Stomach (tissue), 9 donors: ENCODE results near the gene RALY. TPM values are rescaled to one million over a fixed set of nuclear protein-coding genes. Genes with fewer than 3 reads are reported as not detected.

Experiments
- DNase-seq, 2 donors: peaks; one replicate each; pipeline versions ENCODE4 v3.0.0 to v3.0.0-alpha.2; 2013 to 2019
- H3K27ac ChIP-seq, 5 donors: fragments of 200-600 bp in 4 of 5; sonication (generic) in 4 of 5; one replicate each; pipeline ENCODE4 v1.5.1; 2013 to 2019; ENCODE audit warnings: mild to moderate bottlenecking in 1 of 5, moderate library complexity in 1 of 5
- H3K27me3 ChIP-seq, 3 donors: fragments of 200-600 bp; sonication (generic); one replicate each; pipeline ENCODE4 v1.5.1; 2017 to 2019; ENCODE audit warnings: mixed run types in 1 of 3
- H3K36me3 ChIP-seq, 4 donors: fragments of 200-600 bp; sonication (generic); 1 replicate in 3 of 4; 2 replicates in 1 of 4; pipeline ENCODE4 v1.5.1; 2016 to 2019
- H3K4me1 ChIP-seq, 4 donors: fragments of 200-600 bp; sonication (generic); one replicate each; pipeline ENCODE4 v1.5.1; 2016 to 2019
- H3K4me3 ChIP-seq, 4 donors: fragments of 200-600 bp; sonication (generic) in 3 of 4; one replicate each; pipeline ENCODE4 v1.5.1; 2016 to 2019; ENCODE audit warnings: mild to moderate bottlenecking in 1 of 4
- H3K9me3 ChIP-seq, 4 donors: fragments of 200-600 bp; sonication (generic); one replicate each; pipeline ENCODE4 v1.5.1; 2016 to 2019
- CTCF ChIP-seq, 7 experiments: fragments of 450-650 bp in 4 of 7; fragments of 200-600 bp in 3 of 7; sonication (generic) in 3 of 7; IDR thresholded peaks; one replicate each; pipeline ENCODE4 v1.5.1; 2016 to 2019; ENCODE audit warnings: antibody characterized with exemption in 7 of 7, control low read depth in 2 of 7, mild to moderate bottlenecking in 1 of 7
- EP300 ChIP-seq: sonication (generic); formaldehyde crosslinking; IDR thresholded peaks from one replicate; pipeline ENCODE4 v1.6.1; 2017; ENCODE audit warnings: antibody characterized with exemption
- POLR2A ChIP-seq, 4 donors: fragments of 450-650 bp; IDR thresholded peaks; one replicate each; pipeline ENCODE4 v1.6.1; 2016; ENCODE audit warnings: antibody characterized with exemption in 4 of 4, control low read depth in 2 of 4, mild to moderate bottlenecking in 1 of 4, moderate library complexity in 1 of 4
- POLR2AphosphoS5 ChIP-seq, 3 donors: sonication (generic); formaldehyde crosslinking; IDR thresholded peaks; one replicate each; pipeline ENCODE4 v1.6.1; 2016; ENCODE audit warnings: antibody characterized with exemption in 3 of 3
- WGBS, 5 donors: extraction: QIAGEN DNeasy Blood & Tissue Kit in 3 of 5; methylation state at CpG; one replicate each; pipeline versions ENCODE4 v1.1.5 to v1.1.7; 2013 to 2018; 5-methylcytosine and 5-hydroxymethylcytosine counted together
- intact Hi-C: fragments of 100-400 bp; cut with DNase I; formaldehyde crosslinking; loops from one replicate; pipeline ENCODE4 v1.15.1; 2023; ENCODE audit warnings: low total_unique reads
- polyA plus RNA-seq, 3 donors: library from polyadenylated mRNA; stranded (reverse); fragments of 200-250 nt; gene quantifications; one replicate each; pipeline ENCODE4 v1.2.3, GENCODE V29; 2013
- total RNA-seq, 5 donors: library from RNA; depleted of rRNA; stranded (reverse); fragments of >200 nt; gene quantifications; one replicate each; pipeline versions ENCODE4 v1.1.0 to v1.2.3, GENCODE V29; 2014 to 2016
- donor health status: healthy with polysubstance abuse.
- donor health status: Bipolar disorder and iron deficiency.
- donor health status: healthy.

RALY gene
- total and polyA plus RNA-seq, 8 donors = 21.6 to 389 (median 97.7) TPM

GRCh38 chr20:34079818-34080217 lies 86.1 kb downstream of the RALY start:
- 92 to 97% (median 95%) methylated on average over 6 of the region's 6 CpGs for WGBS, 5 donors
- no peak overlapping the region for H3K27ac ChIP-seq
- H3K27me3 ChIP-seq = no peaks in the 10 kb centered on the region
- H3K4me3 ChIP-seq = no peak overlapping the region
- H3K4me1 ChIP-seq = peaks cover 10 to 21% (median 17%) of the 10 kb centered on the region in 4 donors
- no peak for DNase-seq
- no peaks in the 10 kb centered on the region for H3K9me3 ChIP-seq
- intact Hi-C loops = loop anchor here (10.0 kb wide), 1 partner anchor 145 kb away; no protein-coding TSS in a partner anchor
- H3K36me3 ChIP-seq = peaks cover 43 to 95% (median 87%) of the 10 kb centered on the region in 4 donors
- no peak for TF ChIP-seq POLR2AphosphoS5 (IDR thresholded peaks at IDR 0.05)
- no peak for TF ChIP-seq CTCF (IDR thresholded peaks at IDR 0.05)
- TF ChIP-seq EP300 = no peak
- no peak for TF ChIP-seq POLR2A (IDR thresholded peaks at IDR 0.05)

GRCh38 chr20:34082232-34082887 lies 88.6 kb downstream of the RALY start:
- Histone ChIP-seq H3K27ac (peak overlapping the region in 4 of 5 donors; percentile 35 to 68 (median 44)), H3K4me1 (peaks cover 10 to 21% (median 17%) of the 10 kb centered on the region in 4 donors), H3K27me3 (no peaks in the 10 kb centered on the region), H3K4me3 (no peak overlapping the region), H3K36me3 (peaks cover 34 to 95% (median 91%) of the 10 kb centered on the region in 4 donors), H3K9me3 (no peaks in the 10 kb centered on the region)
- WGBS, 5 donors = 85 to 91% (median 86%) methylated on average over 6 to 8 of the region's 8 CpGs
- DNase-seq = no peak
- no peak for TF ChIP-seq POLR2AphosphoS5 (IDR thresholded peaks at IDR 0.05)
- no peak for TF ChIP-seq CTCF (IDR thresholded peaks at IDR 0.05)
- TF ChIP-seq EP300 = no peak
- no peak for TF ChIP-seq POLR2A (IDR thresholded peaks at IDR 0.05)
- intact Hi-C loops = no loop called here

DNA sequence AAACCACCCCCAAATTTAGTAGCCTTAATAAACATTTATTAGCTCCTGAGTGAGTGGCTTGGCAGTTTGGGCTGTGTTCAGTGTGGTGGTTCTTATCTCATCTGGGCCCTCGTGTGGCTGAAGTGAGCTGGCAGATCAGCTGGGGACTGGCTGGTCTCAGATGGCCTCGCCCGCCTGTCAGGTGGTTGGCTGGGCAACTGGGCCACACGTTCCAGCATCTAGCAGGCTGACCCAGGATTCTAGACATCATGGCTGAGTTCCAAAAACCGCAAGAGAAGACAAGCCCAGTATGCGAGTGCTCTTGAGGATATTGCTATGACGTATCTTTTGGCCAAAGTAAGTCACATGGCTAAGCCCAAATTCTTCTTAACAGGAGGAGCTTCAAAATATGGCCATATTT lies 89.4 kb downstream of the RALY start:
- peaks cover 39 to 95% (median 91%) of the 10 kb centered on the region in 4 donors for H3K36me3 ChIP-seq
- TF ChIP-seq POLR2A (IDR thresholded peaks at IDR 0.05) (no peak), POLR2AphosphoS5 (IDR thresholded peaks at IDR 0.05) (peak in 1 of 3 donors; percentile 37), EP300 (no peak)
- H3K27ac ChIP-seq = peak overlapping the region in 4 of 5 donors; percentile 35 to 68 (median 44)

DNA sequence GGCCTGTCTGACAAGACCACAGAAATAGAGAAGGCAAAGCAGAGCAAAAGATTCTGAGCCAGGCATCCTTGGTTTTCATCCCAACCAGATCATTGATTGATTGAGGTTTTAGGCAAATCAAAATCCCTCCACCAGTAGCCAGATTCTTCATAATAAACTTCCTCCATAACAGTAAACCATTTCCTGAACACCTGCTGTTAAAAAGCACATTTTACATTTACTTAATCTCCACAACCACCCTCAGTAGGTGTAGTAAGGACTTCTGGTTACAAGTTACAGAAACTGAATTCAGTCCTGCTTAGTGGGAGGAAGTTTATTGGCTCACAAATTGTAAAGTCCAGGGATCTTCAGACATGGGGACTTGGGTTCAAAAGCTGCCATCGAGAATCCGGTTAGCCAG lies 90.1 kb downstream of the RALY start:
- no peaks in the 10 kb centered on the region for H3K27me3 ChIP-seq
- H3K4me1 ChIP-seq = peaks cover 10 to 21% (median 17%) of the 10 kb centered on the region in 4 donors
- no peak for DNase-seq
- H3K27ac ChIP-seq = peak overlapping the region in 4 of 5 donors; percentile 0 to 68 (median 36)
- intact Hi-C loops = no loop called here
- no peak for TF ChIP-seq POLR2AphosphoS5 (IDR thresholded peaks at IDR 0.05)
- TF ChIP-seq EP300 = no peak
- no peak for TF ChIP-seq POLR2A (IDR thresholded peaks at IDR 0.05)
- no peak for TF ChIP-seq CTCF (IDR thresholded peaks at IDR 0.05)
- H3K4me3 ChIP-seq = no peak overlapping the region
- H3K36me3 ChIP-seq = peaks cover 41 to 95% (median 91%) of the 10 kb centered on the region in 4 donors
- 77 to 97% (median 88%) methylated on average over 2 of the region's 2 CpGs for WGBS, 5 donors
- H3K9me3 ChIP-seq = no peaks in the 10 kb centered on the region

More for the DNA sequence above, 89.4 kb downstream of the RALY start:
- peak; percentile 60 to 75 for DNase-seq
- intact Hi-C loops = no loop called here
- peaks cover 10 to 21% (median 17%) of the 10 kb centered on the region in 4 donors for H3K4me1 ChIP-seq
- no peak overlapping the region for H3K4me3 ChIP-seq
- H3K9me3 ChIP-seq = no peaks in the 10 kb centered on the region
- H3K27me3 ChIP-seq = no peaks in the 10 kb centered on the region
- 4 to 25% (median 15%) methylated on average over 7 of the region's 7 CpGs for WGBS, 5 donors
